Daoy (cell line): ENCODE measurements around the gene SERPINA10. TPM values are rescaled to one million over a fixed set of nuclear protein-coding genes. Genes with fewer than 3 reads are reported as not detected.

Experiments used
- DNase-seq: peaks from one replicate; pipeline ENCODE4 v3.0.0-alpha.2; 2015; ENCODE audit warnings: low read depth
- total RNA-seq: library from RNA; depleted of rRNA; stranded (reverse); fragments of >200 nt; shearing (Covaris generic); gene quantifications from 2 replicates; pipeline ENCODE4 v1.2.3, GENCODE V29; 2014; rRNA removed

SERPINA10 gene, protein sequence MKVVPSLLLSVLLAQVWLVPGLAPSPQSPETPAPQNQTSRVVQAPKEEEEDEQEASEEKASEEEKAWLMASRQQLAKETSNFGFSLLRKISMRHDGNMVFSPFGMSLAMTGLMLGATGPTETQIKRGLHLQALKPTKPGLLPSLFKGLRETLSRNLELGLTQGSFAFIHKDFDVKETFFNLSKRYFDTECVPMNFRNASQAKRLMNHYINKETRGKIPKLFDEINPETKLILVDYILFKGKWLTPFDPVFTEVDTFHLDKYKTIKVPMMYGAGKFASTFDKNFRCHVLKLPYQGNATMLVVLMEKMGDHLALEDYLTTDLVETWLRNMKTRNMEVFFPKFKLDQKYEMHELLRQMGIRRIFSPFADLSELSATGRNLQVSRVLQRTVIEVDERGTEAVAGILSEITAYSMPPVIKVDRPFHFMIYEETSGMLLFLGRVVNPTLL
- not detected in 2 replicates for total RNA-seq

DNA sequence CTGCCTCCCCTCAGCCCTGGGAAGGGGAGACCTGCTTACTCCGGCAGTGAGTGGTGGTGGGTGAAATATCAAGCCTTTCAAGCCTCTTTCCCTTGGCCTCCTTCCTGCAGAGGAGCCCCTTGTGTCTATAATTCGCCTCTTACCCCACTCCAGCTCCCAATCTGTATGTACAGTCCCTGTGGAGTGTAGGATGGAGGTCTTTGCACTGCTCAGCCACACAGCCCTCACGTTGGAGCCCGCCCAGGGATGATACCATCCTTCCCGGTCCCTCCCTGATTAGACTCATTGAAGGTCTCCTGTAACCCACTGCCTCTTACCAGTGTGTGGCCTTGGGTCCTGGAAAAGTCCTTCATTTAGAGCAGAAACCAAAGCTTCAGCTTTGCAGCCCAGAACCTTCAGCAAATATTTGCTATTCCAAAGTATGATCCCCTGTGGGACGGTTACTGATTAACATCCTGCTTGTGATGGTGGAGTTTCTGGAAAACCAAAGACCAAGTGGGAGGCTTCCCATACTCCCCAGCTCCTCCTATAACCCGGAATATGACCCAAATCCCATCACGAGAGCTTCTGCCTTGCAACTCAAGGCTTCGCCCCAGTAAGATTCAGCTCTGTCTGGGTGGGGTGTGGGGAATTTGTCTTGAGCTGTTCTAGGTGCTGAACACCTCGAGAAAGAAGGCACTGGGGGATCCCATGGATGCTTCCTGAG, at the start of gene SERPINA10:
Gene SERPINA10 (minus strand): TSS at position 397 of the 706 bp plus-strand sequence. CDS start 2,675 bp downstream, outside the sequence.
- DNase-seq = no peak

DNA sequence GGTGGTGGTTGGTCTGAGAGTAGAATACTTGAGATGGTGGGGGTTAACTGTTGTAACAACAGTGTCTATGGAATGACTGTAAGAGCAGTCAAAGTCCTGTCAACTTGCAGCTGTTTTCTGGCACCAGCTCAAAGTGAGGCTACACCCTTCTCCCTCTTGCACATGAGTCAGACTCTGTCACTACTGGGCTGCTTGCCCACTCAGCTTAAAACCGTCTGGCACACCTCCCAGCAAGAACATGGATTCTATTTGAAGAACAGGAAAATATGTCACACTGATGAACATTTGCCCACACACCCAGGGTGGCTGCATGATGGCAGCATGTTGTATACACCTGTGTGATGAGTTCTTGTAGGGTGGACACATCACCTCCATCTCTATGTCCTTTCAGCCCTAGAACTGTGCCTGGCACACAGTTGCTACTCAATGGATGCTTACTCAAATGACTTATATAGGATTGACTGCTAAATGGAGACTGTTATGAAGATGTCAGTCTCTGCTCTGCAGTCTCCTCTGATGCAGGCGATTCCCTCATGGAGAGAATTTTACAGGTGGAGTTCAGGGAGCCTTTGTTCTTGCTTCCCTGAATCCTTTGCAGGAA, 49.4 kb upstream of the SERPINA10 start:
- DNase-seq = peak; percentile 99

DNA sequence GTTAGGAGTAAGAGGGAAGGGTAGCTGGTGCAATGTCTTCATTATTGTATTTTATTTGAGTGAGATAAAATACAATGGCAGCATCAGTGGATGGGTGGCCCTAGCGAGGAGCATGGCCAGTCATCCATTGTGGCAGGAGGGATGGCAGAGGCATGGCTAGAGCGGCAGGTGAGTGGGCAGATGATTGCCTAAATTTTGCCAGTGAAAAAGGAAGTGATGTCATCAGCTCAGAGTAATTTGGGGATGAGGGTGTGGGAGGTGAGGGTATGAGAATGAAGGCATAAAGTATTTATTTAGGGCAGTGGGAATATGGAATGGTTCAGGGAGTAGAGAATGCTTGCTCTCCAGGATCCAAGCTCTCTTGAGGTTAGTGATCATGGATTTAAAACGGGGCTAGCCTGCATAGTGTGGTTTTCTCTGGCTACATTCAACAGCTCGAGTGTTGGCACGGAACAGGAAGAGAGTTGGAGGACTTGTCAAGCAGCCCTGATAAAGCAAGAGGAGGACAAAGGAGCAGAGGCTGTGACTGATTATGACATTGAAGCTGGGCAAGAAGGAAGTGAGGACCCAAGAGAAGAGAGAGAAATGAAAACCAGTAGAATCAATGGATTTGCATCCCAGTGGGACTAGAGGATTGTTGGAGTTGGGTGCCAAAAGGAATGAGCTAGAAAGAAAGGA, 48.7 kb upstream of the SERPINA10 start:
- peak; percentile 51 for DNase-seq

DNA sequence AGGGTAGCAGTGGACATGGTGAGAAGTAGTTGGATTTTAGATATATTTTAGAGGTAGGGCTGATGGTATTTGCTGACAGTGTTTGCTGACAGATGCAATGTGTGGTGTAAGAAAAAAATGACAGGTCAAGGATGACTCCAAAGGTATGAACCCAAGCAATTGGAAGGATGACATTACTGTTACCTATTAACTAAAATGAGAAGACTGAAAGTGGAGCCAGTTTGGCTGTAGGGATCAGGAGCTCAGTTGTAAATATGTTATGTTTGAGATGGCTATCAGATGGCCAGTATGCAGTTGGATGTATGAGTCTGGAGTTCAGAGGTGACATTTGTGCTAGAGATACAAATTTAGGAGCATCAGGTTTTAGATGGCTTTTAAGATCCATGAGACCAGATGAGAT, 47.5 kb upstream of the SERPINA10 start:
- no peak for DNase-seq

DNA sequence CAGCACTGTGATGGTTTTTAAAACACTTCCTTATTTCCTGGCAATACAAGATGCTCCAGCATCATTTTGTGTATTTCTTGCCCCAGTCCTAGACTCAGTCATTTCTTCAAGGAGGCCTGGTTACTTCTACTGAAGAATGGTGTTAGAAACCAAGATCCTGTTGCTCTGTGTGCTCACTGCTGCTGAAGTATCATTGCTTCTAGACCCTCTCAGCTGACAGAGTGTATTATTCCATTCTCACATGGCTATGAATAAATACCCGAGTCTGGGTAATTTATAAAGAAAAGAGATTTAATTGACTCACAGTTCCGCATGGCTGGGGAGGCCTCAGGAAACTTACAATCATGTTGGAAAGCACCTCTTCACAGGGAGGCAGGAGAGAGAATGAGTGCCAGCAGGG, 45.0 kb upstream of the SERPINA10 start:
- DNase-seq = no peak

DNA sequence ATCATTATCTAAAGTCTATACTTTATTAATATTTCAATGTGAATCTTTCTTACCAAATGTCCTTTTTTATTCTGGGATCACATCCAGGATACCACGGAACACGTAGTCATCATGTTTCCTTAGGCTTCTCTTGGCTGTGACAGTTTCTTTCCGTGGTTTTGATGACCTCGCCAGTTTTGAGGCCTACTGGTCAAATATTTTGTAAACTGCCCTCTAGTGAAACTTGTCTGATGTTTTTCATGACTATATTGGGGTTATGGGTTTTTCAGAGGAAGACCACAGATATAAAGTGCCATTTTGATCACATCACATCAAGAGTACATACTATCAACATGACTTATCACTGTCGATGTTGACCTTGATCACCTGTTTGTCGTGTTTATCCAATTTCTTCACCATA, 44.2 kb upstream of the SERPINA10 start:
- DNase-seq = no peak

DNA sequence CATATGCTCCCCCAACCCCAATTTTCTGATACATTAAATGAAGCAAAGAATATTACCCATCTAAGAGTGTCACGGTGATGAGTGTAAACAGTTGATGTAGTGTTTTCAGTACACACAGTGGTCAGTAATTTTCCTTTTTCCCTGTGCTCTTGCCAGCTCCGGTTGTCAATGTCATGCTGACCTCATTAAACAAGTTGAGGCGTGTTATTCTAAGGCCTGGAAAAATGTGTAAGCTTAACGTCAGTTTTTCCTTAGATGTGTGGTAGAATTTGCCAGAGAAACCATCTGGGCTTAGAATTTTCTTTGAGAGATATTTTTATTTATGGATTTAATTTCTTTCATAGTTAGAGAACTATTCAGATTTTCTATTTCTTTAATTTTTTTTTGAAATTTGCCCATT, 41.8 kb upstream of the SERPINA10 start:
- no peak for DNase-seq

DNA sequence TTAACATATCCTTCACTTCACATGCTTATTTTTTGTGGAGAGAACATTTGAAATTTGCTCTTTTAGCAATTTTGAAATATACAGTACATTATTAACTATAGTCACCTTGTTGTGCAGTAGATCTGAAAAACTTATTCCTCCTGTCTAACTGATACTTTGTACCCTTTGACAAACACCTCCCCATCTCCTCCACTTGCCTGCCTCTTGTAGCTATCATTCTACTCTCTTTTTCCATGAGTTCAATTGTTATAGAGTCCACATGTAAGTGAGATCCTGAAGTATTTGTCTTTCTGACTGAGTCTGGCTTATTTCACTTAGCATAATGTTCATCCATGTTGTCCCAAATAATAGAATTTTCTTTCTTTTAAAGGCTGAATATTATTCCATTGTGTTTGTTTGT, 39.5 kb upstream of the SERPINA10 start:
- no peak for DNase-seq

DNA sequence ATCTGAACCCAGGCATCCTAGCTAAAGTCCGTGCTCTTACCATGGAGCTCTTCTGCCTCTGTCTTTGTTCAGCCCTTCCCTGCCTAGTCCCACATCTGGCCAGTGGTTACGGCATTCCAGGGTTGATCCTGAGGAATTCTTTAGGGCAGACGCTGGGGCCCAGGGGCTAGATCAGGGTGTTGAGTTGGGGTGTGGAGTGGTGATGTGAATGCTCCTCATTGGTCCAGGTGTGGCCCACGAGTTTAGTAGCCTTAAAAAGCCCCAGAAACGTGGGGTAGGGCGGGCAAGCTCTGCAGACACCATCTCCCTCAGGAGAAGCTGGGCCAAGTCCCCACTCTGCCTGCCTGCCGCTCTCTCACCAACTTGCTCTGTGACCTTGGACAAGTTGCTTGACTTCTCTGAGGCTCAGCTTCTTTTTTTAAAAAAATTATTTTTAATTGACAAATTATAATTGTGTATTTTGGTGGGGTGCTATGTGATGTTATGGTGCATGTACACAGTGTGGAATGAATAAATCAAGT, 39.1 kb upstream of the SERPINA10 start:
- DNase-seq = no peak

DNA sequence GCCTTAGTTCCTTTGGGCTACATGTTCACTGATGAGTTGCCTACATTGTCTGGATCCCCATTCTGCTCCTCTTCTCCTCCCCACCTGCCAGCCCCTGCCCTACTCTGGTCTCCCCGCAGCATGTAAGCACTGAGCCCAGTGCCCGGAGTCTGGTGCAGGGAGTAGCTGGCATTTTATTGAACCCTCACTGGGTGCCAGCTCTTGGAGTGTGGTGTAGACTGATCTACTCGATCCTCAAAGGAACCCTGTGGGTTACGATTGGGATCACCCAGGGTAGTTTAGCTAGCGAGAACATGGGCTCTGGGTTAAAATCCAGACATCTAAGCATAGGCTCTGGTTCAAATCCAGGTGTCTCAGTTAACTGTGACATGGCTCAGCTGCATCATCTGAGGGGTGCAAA, 38.4 kb upstream of the SERPINA10 start:
- no peak for DNase-seq

DNA sequence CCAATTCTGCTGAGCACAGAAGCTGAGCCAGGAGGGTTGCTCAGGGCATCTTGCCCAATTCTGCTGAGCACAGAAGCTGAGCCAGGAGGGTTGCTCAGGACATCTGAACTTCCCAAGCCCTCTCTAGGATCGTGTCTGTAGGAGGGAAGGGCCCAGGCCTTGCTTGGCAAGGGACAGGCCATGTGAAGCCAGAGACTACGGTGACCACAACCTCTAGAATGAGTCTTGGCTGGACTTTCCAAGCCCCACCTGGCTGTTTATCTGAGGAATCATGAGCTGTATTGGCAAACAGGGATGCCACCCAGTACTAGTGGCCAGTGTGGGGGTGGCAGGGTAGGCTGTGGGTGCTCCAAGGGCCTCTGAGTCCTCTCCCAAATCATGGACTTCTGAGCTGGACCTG, 37.8 kb upstream of the SERPINA10 start:
- DNase-seq = no peak

DNA sequence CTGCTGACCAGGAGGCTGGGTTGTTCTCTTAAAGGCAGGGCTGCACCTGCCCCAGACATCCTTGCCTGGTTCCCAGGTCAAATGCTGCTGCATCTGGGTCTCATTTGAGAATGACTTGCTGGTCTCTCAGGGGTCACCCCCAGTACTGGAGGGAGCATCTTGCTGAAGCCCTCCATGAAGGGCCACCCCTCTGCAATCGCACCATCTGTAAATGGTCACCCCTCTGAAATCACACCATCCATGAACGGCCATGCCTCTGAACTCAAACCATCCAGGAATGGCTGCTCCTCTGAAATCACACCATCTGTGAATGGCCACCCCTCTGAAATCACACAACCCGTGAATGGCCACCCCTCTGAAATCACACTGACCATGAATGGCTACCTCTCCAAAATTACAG, 37.4 kb upstream of the SERPINA10 start:
- DNase-seq = no peak

DNA sequence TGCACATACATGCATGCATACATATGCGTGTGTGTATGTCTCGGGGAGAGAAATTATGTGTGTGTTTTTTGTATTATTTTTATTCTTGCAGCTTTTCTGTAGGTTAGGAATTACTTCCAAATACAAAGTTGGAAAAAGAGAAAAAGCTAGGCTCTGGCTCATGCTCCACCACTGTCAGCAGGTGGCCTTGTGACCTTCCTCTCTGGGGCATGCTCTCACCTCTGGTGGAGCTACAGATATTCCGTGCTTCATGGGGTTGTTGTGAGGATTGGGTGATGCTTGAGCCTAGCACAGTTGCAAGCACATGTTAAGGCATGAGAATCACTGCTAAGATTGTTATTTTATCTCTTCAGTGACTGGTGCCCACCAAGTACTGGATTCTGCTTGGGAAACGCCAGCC, 36.8 kb upstream of the SERPINA10 start:
- DNase-seq = no peak

DNA sequence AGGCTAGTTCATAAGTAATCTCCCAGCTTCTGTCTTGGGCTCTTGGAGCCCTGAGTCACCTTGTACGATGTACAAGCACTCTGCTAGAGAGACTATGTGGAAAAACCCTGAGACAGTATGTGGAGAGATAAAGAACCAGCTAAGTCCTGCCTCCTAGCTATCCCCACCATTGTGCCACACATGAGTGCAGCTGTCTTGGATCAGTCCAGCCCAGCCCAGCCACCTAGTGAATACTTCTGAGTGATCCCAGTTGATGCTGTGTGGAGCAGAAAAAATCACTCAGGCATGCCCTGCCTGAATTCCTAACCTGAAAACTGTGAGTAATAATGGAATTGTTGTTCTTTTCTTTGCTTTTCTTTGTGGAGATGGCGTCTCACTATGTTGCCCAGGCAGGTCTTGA, 35.1 kb upstream of the SERPINA10 start:
- no peak for DNase-seq

DNA sequence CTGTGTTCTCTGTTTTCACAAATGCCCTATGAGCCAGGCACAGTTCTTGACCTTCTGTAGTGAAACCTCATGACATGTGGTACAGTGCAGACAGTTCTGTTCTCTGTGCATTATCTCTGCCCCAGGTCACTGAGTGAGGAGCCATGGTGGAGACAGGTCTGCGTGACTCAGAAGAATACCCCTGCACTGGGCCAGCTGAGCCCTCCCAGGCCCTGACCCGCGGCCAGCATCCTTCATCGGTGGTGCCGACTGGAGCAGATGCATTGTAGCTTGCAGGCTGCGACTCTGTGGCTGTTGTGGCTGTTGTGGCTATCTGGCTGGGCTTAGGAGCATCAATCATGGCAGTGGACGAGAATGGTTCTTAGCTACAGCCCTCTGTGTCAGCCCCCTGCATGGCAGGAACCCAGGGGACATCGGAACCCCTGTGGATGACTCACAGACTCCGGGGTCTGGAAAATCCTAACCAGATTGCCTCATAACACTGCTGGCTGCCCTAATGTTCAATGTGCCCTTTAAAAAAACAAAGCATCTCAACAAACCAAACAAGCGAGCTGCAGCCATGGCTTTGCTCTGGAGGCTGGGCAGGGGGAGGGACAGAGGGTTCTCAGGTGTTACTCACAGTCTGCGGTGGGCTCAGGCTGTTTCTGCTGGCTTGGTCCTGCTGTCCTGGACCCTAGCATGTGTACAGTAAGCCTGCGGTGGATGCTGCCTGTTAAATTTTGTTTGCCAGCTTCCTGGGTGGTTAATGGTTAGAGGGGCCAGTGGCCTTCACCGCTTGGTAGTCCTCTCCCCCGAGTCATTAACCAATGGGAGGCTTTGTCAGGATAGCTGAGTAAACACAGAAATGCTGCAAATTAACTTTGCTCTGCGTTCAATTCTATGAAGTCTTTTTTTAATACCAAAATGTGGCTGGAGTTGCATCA, 29.8 kb upstream of the SERPINA10 start, which contains the start of gene SERPINA6:
Gene SERPINA6 (minus strand): TSS at position 689 of the 923 bp plus-strand sequence. CDS start 8,688 bp downstream, outside the sequence.
- peak; percentile 86 for DNase-seq

DNA sequence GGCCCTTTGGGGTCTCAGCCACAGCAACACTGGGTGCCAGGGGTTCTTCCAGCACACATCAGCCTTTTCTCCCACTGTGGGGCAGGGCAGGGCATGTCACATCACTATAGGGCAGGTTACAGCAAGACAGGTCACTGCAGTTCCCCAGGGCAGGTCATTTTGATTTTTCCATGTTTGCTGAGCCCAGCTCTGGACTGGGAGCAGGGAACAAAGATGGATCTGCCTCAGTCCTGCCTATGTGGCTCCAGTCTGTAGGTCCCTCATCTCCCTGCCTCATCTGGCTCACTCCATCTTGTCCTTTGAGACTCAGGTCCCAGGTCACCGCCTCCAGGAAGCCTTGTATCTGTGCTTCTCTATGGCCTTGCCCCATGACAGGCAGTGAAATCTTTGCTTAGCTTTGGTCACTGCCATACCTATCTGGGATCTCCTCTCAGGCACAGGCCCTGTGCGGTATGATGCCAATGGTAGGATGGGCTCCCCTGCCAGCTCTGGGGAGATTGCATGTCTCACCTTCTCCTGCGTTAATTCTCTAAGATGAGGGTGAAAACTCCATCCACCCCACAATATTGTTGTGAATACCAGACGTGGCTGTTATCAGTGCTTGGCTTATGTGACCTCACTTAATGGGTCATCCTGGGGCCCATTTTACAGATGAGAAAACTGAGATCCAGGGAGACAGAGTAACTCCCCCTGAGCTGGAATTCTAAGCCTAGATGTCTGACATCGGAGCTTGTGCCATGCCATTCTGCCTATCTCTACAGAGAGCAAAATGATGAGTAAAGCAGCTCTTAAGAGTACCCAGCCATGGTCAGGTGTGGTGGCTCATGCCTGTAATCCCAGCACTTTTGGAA, 28.6 kb upstream of the SERPINA10 start:
- DNase-seq = no peak

DNA sequence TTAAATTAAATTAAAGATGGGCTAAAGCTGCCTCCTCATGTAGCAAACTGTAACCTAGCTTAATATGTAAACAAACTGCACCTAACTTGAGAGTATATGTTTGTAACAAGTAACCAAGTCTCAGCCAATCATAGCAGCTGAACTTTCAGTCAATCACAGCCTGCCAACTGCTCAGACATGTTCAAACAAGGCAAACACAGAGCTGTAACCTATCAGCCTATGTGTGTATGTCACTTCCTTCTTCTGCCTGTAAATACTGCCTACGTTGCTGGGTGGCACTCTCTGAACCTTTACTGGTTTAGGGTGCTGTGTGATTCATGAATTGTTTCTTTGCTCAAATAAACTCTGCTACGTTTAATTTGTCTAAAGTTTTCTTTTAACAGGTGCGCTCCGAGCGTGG, 27.2 kb upstream of the SERPINA10 start:
- no peak for DNase-seq

DNA sequence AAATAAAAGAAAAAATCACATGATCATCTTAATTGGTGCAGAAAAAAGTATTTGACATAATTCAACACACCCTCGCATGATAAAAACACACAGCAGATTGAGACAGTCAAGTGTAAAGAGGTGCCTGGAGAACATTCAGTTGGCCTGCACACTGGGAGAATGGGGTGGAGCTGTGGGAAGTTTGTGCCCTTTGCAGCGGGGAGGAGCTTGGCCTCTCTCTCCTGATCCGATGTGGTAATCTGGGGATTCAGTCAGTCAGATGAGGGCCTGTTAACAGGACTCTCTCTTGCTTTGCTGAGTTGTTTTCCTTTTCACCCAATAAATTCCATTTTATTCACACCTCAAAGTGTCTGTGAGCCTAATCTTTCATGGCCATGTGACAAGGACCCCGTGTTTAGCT, 24.2 kb upstream of the SERPINA10 start:
- DNase-seq = no peak

DNA sequence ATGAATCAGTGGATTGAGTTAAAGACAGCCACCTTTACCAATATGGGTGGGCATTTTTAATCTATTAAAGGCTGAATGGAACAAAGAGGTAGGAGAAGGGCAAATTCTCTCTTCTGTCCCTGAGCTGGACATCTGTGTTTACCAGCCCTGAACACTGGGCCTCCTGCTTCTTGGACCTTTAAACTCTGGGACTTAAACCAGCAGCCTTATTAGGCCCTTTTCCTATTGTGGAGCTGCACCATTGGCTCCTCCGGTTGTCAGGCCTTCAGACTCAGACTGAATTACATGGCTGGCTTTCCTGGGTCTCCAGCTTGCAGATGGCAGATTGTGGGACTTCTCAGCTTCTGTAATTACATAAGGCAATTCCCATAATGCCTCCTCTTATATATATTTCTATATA, 23.6 kb upstream of the SERPINA10 start:
- DNase-seq = no peak

DNA sequence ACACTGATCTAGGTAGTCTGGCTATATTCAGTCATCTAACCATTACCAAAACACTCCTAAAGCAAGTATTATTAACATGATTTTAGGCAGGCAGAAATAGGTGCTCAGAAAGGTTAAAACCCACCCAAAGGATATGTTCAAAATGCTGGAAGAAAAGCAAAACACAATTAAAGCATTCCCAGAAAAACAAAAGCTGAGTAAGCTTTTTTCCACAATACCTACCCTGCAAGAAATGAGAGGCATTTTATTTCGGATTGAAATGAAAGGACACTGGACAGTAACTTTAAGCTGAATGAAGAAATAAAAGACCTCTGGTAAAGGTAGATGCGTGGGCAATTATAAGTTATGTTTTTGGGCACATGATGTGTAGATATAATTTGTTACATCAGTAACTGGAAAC, 21.8 kb upstream of the SERPINA10 start:
- DNase-seq = no peak
